ENCODE results near the gene RCSD1.

Gene RCSD1

DNA sequence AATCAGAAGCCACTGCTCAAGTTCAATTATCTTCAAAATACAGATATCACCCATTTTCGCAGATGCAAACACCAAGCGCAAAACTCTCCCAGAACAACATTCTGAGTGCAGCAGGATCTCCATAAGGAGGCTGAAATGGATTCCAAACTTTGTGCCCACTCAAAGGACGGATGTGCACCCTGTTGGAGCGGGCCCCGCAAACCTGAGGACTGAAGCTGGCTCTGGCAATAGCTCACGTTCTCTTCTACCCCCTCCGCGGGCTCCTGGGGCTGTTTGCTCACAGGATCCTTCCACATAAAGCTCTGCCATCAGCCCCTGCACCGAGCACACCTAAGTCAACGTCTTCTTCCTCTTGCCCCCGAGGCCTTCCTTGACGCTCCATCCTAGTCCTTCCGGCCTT, 11.7 kb upstream of the RCSD1 start:
- DNase-seq, result no peak

DNA sequence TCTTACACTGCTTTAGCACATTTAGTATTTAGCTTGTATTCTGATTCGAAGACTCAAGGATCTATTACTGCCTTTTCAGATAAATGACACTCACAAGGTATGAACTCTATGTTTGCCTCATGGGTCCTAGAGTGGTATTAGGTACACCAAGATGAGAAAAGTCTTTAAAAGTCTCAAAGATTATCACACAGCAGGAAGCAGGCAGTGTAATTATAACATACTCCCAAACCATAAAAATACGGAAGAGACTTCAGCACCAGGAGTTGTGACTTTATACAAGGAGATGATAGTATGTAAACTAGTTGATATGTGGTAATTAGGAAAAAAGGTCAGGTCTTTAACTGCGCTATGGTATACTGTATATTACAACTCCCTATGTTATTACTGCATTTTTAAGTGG, 11.2 kb upstream of the RCSD1 start:
- no peak for DNase-seq

DNA sequence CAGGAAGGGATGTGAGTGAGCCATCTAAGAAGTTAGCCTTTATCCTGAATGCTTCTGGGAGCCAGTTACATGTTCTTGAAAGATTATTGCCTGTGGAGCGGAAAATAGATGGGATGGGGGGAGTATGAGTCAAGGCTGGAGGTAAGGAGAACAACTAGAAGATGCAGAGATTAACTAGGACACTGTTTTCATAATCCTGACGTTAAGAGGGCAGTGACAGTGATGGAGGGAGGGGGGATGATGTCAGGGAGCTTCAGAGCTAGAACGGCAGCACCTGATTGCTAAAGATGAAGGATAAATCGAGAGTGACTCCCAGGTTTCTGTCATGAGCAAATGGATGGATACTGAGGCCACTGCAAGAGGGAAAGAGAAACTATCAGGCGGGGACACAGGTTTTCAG, 10.0 kb upstream of the RCSD1 start:
- no peak for DNase-seq

DNA sequence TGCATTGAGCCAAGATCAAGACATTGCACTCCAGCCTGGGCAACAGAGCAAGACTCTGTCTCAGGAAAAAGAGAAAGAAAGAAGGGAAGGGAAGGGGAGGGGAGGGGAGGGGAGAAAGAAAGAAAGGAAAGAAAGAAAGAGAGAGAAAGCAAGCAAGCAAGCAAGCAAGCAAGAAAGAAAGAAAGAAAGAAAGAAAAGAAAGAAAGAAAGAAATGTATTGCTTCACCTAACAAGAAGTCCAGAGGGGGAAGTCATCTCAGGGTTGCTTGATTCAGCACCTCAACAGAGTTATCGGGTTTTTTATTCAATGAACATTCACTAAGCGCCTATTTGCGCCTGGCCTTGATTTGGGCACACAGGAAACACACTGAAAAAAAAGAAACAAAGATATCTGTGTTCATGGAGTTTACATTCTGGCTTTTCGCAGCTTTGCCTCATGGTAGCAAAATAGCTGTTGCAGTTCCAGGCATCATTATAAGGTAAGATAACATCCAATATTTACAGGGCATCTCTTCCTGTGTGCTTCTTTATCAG, 8.2 kb upstream of the RCSD1 start:
- DNase-seq, result no peak

DNA sequence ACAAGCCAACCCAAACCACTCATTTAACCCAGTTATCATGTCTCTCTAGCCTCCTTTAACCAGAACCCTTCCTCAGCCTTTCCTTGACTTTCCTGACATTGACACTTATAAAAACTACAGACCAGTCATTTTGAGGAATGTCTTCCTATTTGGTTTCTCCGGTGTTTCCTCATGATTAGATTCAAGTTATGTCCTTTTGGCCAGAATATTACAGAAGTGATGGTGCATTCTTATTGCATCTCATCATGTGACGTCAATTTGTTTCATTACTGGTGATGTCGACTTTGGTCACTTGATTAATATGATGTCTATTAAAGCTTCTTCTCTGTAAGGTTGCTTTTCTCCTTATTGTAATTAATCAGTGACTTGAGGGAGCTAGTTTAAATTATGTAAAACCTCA, 6.1 kb upstream of the RCSD1 start:
- no peak for DNase-seq

DNA sequence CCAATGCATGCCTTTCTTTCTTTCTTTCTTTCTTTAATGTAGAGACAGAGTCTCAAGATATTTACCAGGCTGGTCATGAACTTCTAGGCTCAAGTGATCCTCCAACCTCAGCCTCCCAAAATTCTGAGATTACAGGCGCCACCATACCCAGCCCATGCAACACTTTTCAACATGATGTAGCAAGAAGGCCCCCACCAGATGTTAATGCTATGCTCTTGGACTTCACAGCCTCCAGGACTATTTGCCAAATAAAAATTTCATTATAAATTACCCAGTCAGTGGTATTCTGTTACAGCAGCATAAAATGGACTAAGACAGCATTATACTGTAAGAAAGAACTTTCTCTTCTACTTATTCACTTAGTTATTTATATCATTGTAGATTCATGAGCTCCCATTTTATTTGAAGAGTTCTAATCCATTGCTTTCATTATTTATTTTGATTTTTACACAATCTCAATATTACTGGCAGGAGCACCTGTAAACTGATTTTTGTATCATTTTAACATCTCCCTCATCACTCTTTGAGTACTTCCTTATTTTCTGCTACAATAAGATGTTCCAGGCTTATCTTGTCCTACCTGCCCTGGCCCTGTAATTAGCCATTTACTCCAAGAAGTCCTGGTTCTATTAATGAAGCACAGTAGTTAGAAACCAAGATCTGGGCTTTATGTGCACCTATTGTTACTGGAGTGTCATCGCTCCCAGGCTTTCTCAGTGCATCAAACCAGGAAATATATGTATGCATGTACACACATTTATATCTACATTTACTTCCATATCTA, 4.8 kb upstream of the RCSD1 start:
- DNase-seq, result no peak

DNA sequence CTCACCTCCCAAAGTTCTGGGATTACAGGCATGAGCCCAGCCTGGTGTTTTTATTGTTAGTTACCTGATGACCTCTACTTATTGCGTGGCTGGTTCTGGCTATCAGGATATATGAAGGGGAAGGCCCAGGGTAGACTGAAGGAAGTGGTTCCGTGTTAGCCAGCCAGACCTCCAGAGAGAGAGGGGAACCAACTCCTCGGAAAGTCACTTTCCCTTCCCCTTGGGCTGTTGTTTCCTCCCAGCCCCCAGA, 2.5 kb upstream of the RCSD1 start:
- DNase-seq, result no peak

DNA sequence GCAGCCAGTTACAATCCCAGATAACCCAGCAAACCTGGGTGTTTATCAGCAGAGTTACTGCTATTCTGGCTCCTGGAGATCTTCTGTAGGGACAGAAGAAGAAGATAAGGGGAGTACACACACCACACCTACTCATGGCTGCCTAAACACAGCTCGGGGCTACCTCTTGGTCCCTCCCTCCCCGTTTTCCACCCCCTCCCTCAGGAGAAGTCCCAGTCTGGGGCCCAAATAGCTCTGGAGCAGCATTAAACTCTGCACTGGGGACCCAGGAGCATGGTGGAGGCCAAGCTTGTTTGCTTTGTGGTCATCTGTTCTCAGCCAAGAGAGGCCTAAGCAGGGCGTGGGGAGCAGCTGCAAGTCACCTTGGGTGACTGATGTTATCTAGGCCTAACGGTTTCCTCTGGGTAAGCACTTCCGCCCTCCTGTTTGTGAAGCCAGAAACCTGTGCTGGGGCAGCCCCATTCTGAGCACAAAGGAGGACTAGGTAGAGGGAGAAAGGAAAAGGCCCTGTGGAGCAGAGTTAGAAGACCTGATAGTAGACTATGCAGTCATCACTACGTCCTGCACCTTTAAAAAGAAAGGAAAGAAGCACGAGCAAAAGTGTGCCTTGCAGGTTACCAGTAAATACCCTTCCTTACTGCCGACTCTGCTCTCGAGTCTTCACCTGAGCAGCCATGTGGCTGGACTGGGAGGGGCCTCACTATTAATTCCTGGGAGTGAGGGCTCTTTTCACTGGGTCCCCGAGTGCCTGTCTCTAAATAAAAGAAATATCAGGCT, 2.0 kb upstream of the RCSD1 start:
- DNase-seq, result no peak

DNA sequence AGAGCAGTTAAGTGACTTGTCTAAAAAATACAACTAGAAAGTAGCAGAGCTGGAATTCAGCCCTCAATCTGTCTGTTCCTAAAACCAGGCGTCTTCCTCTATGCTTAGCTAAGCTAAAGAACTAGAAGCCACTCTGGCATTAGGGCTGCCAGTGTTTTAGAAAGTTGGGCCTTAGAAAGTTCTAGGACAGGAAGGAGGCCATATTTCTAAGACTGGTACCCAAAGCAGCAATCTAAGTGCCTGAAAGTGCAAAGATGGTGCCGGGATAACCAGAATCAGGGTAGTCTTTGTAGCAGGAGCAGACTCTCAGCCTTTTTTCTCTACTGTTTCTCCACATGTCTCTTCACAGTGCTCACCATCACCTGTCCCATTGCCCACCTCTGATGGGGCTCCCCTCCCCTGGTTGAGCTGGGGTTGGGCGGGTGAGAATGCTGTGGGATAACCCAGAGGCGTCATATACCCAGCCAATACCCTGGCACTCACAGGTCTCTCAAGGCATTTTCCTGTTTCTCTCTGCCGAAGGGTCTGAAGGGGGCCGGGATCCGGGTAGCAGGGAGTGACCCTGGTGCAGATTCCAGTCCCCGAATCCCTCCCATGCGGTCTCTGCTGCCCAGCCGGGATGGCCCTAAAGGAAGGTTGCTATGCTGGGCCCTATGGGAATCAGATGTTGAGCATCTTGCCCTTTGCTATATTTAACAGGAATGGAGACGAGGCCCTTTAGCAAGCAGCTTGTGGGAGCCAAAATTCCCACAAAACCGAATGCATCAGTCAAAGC, 1.1 kb upstream of the RCSD1 start:
- DNase-seq, result no peak

DNA sequence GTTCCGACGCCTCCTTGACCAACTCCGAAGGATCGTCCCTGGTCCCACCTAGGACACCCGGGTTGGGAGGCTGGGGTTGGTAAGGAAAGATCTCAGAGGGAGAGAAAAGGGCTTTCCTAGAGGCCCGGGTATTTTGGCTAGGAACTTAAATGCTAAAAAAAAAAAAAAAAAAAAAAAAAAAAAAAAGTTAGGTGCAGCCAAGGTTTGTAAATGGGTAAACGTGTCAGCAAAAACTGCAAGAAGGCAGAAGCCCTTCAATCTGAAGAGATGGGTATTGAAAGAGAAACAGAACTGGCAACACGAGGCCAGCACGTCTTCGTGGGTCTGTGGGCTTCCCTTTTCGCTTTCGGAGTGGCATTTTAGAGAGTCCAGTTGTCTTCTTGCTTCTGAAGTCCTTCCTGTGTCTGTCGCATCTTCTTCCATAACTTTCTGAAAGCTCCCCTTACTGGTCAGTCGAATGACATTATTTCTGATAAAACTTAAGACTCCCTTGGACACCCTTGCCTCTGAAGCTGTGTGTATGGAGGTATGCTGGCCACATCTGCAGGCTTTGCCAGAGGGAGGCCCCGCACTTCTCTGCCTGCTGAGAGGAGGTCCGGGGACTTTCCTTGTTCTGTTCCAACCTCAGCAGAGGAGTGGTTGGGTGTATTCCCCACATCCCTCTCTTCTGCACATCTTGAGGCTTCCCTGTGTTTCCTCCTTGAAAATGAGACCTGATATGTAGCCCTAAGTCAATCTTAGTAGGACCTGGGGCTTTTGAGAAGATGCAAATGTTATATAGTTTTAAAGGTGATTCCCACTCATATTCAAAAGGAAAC, 745 bp downstream of the RCSD1 start:
- DNase-seq, result no peak

DNA sequence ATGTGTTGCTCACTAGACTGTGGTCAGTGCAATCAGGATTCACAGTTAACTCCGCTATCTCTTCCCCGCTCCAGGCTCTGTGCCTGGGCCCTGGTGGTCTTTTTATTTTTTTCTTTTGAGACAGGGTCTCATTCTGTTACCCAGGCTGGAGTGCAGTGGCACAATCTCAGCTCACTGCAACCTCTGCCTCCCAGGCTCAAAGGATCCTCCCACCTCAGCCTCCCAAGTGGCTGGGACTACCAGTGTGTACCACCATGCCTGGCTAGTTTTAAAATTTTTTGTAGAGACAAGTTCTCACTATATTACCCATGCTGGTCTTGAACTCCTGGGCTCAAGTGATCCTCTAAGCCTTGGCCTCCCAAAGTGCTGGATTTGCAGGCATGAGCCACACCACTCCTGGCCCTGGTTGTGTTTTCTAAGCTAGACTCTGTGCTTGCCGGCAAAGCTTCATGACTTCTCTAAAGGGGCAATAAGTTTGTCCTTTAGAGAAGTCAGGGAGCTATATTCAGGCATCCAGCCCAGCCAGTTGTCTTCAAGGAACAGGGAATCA, 1.4 kb downstream of the RCSD1 start:
- DNase-seq, result no peak

DNA sequence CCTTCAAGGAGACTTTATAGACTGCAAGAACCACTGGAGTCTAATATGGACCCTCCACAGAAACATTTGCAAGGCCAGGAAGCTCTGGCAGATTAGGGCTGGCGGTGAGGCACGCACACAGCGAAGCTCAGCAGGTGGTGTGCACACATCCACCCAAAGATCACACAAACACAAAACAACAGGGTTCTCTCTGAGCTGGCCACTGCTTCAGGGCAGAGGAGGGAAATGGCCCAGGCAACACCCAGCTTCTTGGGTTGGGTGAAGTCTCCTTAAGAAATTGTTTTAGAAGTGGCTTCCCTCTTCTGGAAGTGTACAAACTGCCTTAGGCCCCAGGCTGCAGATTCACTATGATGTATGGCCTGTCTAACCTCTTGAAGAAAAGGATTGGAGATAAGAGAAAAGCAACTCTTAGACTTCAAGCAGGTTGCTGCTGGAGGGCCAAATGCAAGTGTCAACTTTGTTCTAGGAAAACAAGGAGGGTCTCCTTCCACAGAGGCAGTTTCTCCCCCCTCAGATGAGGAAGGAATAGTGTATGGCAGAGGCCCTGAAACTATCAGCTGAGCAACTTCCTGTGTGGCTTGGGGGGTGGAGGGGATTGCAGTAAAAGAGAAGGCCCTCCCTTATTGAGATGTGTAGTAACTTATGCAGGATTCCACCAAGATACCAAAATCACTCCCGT, 2.0 kb downstream of the RCSD1 start:
- DNase-seq, result no peak

DNA sequence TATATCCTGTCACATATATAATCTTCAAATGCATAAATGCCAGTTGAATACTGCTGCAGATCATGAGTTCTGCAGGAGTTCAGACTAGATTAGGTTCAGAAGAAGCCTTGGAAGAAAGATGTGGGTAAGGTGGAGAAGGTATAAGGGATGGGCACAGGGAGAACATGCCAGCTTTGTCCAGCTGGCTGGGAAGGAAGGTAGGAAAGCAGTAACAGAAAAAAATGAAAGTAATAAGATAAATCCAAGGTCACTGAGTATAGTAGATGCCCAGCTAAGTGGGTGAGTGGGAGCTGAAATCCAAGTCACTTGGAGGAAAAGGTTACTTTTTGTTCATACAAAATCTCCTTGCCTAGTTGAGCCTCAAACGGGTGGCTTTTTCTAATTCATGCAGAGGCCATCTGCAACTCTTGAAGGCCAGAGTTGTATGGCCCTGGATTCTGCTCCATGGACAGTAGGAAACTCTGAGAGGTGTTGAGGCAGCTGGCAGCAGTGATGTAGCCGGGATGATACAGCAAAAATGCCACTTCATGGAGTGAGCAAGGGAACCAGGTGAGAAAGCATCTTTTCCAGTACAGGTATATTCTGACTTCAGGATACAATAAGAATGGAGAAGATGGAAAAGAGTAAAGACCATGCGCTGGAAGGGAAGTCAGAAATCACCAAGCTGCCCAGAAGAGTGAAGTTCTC, 3.4 kb downstream of the RCSD1 start:
- no peak for DNase-seq

DNA sequence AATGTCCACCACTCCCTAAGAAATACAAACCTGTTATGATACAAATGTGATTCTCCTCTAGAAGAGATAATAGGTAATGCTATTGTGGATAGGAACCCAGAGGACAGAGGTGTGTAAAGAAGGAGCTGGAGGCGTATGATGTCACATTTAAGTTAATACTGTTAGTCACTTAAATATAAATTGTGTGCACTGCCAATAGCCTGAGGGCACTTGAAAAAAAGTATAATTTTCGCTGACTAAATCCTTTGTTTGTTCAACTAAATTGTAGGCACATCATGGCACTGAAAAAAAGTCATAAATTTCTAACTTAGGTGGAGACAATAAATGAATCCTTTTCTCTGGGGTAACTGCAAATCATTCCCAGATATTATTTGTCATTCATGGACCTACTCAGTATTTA, 4.4 kb downstream of the RCSD1 start:
- DNase-seq, result no peak

DNA sequence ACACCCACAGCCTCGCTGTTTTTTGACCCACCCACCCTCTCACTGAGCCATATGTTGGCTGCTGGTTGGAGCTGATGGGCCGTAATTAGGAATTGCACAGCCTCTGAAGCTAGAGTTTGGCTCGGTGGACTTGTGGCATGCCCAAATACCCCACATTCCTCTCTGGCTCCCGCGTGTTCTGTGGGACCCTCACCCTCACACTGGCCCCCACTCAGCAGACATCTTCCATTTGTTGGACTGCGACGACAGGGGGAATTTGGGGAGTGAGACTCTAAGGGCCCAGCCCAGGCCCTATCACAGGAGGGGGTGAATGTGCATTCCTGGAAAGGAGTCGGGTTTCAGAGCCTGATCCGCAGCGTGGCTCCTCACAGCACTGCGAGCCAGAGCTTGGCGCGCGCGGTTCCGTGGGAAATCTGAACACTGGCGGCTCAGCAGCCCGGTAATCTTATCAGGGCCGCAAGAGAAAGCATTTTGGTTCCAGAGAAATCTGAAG, 5.2 kb downstream of the RCSD1 start:
- DNase-seq, result no peak

DNA sequence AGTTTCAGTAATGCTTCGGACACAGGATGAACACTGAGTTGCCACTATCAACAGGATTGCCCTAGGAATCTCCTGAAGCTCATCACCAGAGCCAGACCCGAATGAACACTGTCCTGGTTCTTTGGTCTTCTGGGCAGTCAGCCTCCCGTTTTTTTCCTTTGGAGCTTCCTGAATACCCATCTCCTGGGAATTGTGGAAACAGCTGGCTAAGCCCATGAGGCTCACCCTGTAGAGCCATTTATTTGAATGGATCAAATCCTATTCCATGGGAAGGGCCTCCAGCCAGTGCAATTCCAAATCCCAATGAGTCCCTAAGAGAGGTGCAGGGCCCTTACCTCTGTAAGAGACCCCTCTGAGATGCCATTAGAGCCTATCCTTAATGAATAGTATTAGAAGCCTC, 5.9 kb downstream of the RCSD1 start:
- DNase-seq, result no peak

DNA sequence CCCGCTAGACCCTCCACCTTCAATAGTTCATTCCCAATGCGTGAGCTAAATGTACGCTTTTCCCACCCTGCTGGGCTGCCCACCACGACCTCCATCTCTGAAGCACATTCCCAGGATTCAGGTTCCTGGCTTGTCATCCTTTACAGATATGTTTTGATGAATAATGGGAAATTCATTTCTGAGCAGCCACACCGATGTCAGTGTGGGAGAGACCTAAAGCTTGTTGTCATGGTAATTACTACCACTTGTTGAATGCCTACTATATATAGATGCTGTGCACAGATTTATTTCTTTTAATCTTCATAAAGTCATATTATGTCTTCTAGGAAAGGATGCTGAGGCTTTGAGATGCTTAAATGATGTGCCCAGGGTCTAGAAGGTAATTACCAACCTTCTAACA, 8.0 kb downstream of the RCSD1 start:
- DNase-seq, result no peak

DNA sequence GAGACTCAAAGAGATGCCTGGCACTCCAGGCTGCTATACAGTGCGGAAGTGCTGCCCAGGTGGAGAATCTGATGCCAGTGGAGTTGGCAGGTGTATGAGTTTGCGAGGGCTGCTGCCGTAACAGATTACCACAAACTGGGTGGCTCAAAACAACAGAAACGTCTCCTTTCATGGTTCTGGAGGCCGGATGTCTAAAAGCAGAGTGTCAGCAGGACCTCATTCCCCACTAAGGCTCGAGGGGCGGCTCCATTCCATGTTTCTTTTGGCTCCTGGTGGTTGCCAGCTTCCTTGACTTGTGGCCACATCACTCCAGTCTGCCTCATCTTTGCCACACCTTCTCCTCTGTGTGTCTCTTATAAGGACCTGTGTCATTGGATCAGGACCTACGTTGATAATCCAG, 10.0 kb downstream of the RCSD1 start:
- no peak for DNase-seq

DNA sequence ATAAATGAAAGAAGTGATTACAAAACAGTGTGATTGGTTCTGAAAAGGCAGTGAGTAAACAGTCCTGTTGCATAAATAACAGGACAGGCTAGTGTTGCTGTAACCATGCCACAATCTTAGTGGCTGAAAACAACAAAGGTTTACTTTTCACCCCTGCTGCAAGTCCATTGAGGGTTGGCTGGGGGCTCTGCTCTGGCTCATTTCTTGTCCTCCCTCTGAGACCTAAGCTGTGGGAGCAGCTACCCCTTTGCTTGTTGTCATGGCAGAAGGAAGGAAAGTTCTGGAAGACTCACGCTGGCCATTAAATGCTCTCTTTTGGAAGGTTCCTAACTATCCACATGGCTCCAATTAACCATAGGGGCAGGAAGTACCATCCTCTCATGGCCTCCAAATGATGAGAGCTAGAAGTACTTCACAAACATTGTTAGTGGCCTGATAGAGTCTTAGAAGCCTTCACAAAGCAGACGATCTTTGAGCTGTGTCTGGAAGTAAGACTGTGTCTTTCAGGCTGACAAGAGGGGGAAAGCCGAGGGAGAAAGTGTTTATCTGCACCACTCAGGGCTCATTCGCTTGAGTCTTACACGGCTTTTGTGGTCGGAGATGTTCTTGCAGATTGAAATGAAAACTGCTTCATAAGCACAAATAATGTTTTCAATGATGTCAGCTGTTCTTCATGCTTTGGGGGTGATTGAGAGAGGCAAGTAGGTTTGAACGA, 11.9 kb downstream of the RCSD1 start:
- DNase-seq, result no peak

DNA sequence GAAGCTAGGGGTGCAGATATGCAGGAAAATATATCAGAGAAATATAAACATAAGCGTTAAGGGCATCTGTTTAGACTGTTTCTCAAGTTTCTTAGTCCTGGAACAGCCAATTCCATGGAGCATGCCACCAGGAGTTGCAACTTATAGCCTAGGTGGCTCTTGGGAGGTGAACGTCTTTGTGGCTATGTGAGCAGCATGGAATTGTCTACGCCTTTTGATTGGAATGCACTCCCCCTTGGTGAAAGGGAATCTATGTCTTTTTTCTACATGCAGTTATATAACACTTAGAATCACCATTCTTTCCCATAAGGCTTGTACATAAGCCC, 12.4 kb downstream of the RCSD1 start:
- no peak for DNase-seq

DNA sequence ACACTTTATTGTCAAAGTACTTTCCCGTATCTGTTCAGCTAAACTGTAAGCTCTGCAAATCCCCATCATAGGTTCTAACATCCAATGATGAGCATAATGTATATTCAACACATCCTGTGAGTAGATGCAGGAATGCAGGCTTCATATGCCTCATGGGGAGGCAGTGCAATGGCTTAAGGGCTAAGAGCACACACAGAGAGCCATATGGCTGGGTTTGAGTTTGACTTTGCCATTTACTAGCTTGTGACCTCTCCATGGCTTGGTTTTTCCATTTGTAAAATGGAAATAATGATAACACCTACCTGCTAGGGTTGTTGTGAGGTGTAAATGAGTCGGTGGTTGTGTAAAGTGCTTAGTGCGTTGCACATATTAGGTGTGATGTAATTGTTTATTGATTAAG, 13.4 kb downstream of the RCSD1 start:
- DNase-seq, result no peak

Measured in DMS79 treated with DMSO at 0.1 percent for 48 hours (cell line).